OCI-M2 (cell line): ENCODE data around the gene MIDN.

Experiments
- DNase-seq: peaks from one replicate; lab custom pipeline; 2025; ENCODE audit not compliant: unreplicated experiment; lab: John Stamatoyannopoulos, UW

Gene MIDN

DNA sequence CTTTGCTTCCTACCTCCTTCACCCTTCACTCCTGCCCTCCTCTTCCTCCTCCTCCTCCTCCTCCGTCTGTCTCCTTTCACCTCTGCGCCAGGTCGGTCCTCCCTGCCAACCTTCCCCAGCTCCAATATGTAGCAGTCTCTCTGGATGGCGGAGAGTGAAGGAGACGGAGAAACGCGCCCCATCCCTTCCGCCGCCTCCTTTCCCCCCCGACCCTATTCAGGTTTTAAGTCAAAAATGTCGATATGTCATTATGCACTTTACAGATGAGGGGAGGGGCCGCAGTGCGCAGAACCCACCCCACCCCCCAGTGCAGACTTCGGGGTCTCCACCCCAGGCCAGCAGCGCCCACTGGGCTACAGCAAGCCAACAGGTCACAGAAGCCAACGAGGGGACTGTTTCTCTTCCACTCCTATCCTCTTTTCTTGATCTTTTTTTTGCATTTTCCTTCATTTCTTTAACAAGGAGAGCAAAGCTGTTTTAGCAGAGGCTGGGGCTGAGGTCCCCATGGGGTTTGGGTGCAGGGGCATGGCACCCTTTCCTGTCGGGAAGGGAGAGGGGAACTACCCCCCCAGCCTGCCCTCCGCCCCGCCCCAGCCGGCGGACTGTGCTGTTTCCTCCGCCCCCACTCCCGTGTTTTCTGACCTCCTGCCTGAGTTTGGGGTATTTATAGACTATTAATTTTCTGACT is 9.2 kb downstream of the MIDN start:
- DNase-seq: no peak

DNA sequence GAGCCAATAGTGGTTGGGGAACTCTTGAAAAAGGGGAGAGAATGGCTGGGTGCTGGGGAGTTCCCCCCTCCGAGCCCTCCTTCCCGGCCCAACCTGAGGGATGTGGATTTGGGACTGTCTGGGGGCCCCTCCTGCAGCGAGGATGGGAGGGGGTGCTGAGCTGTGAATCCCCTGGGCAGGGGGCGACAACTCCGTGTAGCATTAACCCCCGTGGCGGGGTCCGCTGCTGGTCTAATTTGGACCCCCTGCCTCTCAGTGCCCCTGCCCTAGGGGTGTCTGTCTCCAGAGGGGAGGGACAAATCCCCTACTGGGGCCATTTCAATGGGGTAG is 9.7 kb downstream of the MIDN start:
- no peak for DNase-seq

DNA sequence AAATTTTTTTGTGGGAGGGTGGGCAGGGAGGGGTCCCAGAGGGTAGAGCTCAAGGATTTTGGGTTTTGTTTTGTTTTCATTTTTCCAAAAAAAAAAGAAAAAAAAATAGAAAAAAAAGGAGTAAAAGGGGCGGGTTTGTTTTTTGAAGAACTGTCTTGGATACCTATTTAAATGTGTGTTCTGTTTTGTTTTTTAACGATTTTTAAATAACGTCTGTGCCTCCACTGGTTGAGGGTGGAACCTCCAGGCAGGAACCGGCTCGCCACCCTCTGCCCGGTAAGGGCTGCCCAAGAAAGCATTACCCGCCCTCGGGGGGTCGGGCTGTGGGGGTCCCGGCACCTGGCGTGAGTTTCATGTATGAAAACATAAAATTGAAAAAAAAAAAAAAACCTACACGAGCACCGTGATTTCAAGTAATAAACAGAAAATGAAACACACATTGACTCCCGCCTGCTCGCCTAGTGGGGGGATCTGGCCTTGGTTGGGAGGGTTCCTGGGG is 10.4 kb downstream of the MIDN start:
- DNase-seq: no peak

DNA sequence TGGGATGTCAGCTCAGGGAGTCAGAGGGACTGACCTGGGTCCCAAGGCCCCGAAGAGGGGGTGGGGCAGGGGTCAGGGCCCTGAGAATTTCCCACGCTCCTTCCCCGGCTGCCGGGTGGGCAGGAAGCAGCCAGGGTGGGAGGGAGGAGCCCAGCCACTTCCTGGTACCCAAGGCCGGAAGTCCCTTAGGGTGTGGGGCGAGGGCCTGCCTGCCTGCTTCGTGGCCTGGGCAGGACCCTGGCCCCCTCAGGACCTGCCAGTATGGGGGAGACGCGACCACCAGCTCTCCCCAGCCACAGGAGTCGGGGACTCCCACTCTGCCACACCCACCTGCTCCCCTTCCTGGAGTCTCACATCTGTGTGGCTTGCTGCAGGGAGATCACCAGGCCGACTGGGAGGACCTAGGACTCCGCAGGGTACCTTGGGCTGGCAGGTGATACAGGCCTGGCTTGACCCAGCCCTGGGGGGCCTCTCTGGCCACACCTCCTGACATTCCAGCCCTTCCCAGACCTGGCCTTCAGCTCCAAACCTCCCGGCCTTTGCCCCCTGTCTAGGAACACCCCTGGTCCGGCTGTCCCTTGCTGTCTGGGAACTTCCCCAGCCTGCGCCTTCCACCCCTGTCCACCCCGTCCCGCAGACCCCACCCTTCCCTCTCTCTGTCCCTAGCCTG is 11.0 kb downstream of the MIDN start:
- no peak for DNase-seq

DNA sequence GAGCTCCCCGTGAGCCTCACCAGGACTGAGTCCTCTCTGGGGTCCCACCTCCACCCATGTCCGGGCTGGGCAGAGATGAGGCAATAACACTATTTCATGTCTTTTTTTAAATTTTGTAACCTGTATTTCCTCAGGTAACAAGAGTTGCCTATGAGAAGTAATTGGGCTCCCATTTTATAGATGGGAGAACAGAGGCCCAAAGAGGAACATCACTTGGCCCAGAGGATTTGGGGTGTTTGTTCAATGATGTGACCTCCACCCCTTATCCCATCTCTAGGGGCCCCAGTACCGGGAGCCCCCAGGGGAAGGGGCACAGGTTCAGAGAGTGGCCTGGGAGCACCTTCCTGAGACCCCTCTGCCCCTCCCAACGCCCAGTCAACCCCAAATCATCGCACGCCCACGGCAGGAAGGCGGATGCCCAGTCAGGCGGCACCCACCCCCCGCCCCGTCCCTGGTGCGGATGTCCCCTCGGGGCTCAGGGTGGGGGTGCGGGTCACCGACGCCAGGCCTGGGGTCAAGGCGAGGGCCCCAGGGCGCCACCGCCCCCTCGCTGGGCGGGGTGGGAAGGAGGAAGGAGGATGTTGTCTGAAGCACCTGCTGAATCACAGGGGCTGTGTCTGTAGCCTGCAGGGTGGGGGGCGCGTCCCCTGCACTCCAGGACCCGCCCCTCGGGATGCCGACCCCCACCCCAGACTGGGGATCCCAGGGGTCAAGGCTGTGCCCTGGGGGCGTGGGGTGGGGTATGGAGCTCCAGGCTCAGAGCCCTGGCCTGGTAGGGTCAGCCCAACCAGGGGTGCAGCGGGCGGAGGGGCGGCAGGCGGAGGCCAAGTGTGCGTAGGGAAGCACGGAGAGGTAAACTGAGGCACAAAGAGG is 11.7 kb downstream of the MIDN start:
- DNase-seq: no peak

DNA sequence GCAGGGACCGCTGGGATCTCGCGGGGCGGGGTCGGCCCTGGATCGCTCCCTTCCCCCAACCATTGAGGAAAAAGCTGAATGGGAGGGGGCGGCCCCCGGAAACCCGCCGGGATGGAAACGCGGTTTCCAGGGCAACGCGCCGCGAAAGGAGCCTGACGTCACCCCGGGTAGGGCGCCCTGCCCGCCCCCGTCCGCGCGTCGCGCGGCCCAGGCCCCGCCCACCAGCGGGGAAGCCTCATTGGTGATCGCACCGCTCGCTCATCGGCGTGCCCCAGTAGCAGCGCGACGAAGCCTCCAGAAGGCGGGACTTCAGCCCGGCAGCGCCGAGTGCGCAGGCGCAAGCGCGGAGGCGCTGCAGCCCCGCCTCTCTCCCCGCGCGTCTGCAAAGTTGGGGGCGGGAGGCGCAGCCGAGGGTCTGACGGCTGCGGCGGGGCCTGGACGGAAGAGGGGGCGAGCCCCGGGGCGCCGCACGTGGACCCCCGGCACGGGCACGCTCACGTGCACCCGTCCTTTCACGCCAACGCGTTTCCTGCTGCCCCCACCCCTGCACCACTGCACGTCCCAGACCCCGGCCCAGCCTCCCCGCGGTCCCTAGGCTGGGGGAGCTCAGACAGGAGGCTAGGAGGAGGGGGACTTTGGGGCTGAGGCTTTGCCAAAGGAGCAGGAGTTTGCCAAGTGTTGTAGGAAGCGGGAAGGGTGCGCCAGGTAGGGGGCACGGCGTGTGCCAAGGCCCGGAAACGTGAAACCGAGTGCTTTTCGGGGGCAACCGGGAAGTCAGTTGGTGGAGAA is 12.6 kb downstream of the MIDN start:
- peak; percentile 66 for DNase-seq

DNA sequence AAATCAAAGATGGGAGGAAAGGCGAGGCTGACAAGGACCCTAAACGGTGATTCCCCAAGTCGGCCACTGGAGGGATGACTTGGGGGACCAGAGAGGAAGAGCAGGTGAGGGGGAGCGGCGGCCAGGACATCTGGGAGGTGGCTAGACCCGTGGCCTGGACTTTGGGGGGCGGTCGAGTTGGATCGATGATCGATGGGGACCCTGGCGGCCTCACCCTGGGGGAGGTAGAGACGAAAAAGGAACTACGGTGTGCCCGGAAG is 13.1 kb downstream of the MIDN start:
- DNase-seq: no peak

DNA sequence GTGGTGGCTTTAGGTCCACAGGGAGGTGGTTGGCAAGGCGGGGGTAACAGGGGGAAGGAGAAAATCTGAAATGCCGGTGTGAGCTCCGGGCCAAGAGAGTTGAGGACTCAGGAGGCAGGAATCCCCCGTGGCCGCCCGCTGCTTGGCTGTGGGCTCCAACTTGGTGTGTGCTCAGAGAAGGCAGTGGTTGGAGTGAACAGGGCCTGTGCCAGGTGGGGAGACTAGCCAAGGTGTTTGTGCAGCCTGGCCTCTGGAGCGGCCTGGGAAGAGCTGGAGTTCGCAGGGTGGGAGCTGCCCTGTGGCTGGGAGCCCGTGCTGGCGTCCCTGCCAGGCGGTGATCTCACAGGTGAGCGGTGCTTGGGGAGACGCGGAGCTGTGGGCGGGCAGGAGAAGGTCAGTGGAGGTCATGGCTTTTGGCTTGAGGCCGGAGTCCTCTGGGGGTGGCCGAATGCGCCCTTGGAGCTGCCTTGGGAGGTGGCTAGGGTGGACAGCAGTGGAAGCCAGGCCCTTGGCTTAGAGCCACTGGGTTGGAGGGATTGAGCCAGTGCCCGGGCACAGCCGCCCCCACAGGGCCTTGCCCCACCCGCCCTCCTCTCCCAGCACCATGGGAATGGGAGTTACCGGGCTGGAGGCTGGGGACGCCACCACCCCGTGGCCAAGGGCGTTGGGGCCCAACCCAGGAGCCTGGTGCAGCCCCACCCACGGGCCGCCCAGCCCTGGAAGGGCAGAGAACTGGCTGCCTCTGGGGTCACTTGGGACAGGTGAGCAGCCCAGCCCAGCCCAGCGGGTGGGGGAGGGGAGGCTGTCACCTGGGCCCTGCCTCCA is 13.6 kb downstream of the MIDN start:
- DNase-seq: no peak

DNA sequence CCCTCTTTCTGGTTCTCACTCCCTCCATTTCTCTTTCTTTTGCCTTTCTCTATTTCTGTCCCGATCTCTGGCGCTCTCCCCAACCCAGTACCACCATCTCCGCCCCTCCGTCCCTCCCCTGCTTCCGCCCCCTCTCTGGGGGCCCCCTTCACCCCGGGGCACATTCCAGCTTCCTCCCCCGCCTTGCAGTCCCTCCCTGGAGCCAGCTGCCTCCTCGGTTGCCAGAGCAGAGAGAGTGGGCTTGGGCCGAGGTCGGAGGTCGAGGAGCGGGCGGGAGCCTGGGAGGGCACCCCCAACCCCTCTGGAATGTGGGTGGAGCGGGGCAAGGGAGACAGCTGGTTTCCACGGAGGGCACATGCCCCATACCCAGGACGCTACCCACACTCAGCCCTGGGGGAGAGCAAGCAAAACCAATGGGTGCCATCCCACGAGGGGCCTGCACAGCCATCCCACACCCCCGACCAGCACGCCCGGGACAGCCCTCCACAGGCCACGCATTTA is 14.3 kb downstream of the MIDN start:
- DNase-seq: no peak

DNA sequence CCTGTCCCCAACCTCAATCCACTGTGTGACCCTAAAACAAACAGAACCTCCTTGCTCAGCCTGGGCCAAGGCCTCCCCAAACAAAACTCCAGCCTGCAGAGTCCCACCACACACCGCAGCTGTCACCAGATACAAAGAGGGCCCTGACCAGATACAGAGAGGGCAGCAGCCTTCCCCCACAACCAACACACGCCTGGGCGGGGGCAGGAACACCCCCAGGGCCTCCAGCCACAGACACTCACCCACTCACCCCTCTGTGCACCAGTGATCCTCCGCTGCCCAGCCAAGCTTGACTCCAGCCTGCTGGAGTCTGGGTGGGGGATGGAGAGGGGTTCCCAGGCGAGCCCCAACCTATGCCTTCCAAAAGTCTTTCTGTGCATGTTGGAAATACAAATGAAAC is 14.8 kb downstream of the MIDN start:
- DNase-seq: no peak

DNA sequence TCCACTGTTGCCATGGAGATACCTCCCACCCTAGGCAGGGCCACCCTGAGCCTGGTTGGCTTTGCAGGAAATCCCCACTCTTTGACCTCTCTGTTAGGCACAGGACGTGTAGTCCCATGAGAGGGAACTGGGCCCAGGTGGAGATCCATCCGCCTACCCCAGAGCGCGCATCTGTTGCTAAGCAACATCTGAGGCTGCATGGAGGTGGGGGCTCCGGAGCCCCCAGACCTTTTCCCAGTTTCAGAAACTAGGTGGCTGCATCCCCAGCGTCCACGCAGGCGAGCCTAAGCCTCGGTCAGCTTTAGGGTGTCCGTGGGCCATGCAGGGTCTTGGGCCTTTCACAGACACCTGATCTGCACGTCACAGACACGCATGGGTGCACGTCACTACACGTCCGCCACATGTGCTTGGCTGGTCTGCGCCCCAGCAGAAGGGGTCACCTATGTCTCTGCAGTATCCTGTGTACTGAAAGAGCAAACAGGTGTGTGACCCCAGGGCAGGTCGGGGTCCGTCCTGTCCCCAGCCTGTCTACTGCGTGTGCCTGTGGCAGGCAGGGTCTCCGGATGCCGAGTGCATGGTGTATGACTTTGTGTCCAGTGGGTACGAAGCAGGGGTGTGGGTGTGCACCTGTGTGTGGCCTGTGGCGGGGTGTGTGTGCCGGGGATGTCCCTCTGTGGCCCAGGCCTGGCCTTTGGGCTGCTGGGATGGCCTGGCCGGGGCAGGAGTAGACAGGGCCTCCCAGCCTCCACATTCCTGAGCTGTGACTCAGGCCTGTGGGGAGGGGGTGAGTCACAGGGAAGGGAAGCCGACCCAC is 16.6 kb downstream of the MIDN start:
- DNase-seq: no peak

DNA sequence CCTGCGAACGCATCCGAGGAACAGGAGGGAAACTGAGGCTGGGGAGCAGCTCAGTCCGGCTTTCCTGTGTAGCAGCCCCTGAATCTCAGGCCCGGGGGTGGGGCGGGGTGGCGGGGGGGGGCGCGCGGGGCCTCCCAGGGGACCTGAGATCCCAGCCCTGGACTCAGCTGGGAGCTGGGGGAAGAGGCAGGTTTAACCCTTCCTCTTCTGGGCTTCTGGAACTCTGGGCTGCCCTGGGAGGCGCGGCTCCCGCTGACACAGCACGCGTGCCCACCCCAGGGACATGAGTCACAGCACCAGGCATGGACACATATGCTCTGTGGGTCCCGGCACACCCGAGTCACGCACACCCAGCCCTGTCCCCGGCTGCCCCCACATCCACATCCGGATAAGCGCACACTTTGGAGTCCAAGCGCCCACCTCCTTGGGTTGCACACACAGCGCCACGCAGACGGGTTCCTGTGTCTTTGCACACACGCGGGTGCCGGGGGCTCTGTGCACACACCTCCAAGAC is 17.3 kb downstream of the MIDN start:
- DNase-seq: no peak

DNA sequence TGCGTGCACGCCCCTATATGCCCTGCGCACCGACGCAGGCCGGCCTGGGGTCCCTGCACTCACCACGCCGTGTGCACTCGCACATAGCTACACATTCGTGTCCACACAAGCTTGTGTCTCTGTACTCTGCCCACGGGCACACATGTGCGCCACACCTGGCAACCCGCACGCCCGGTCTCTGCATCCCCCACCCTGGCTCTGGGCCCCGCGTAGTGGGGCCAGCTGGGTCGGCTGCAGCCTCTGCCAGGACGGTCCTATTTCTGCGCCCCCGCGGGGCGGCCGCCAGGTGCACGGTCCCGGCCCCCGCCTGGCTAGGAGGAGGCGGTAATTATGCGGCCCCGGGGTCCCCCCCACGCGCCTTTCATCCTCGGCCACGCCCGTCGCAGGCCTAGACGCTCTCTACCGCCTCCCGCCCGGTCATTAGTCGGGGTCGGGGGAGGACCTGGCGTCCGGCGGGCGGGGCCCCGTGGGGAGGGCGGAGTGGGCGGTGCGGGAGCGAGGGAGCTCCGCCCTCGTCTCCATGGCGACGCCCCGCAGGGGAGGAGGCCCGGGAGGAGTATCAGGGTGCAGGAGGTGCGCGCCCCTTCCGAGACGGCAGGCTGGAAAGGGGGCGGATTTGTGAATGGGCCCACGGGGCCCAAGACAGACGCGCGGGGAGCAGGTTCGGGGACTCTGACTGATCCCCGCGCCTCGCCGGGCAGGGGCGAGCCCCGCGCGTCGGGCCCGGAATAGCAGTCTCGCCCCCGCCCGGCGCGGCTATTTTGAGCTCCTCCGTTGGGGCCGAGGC is 17.9 kb downstream of the MIDN start:
- DNase-seq: no peak

DNA sequence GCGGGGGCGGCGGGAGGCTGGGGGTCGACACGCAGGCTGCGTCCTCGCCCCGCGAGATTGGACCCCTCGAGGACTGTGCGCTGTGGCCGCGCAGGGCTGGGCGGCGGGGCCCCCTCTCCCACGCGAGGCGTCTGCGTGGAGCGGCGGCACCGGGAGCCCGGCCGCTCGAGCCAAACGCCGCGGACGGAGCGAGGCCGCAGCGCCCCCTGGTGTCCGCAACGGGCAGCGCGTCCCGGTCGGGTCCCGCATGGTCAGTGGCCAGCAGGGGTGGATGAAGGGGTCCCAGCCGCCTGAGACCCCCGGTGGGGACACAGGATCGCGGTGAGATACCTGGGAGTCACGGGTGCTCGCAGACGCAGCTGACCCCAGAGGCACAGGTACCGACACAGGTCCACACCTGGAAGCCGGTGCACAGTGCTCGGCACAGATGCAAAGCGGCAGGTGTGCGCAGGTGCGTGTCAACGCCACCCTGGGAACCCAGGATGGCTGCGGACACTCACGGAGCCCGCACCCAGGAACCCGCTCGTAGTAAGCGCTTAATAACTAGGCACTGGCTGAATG is 18.6 kb downstream of the MIDN start:
- no peak for DNase-seq

DNA sequence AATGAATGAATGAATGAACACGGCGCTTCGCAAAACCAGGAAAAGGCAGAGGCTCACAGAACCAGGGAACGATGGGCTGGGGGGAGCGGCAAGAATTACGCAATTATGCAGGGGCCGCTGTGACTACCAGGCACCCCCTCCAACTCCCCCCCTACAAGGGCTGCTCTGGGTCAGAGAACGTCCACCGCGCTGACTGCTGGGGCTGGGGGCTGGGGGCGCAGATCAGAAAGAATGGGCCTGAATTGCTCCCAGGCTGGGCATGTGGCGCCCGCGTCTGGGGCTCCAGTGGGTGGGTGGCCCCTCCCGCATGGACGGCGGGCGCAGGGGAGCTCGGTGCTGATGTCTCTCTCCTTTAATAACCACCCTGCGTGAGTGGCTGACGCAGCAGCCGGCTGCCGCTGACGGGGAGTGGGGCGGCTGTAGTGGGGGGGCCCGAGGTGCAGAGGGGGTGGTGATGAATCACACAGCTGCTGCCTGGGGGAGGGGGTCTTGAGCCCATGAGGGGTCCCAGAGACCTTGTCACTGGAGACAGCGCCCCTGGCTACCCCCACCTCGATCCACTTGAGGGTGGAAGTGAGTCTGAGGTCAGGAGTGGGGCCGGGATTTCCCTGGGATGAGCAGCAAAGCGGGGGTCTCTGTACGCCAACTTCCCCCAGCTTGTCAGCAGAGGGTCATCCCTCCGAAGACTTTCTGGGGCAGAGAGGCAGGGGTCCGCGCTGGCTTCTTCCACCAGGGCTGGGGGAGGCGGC is 19.3 kb downstream of the MIDN start:
- no peak for DNase-seq

DNA sequence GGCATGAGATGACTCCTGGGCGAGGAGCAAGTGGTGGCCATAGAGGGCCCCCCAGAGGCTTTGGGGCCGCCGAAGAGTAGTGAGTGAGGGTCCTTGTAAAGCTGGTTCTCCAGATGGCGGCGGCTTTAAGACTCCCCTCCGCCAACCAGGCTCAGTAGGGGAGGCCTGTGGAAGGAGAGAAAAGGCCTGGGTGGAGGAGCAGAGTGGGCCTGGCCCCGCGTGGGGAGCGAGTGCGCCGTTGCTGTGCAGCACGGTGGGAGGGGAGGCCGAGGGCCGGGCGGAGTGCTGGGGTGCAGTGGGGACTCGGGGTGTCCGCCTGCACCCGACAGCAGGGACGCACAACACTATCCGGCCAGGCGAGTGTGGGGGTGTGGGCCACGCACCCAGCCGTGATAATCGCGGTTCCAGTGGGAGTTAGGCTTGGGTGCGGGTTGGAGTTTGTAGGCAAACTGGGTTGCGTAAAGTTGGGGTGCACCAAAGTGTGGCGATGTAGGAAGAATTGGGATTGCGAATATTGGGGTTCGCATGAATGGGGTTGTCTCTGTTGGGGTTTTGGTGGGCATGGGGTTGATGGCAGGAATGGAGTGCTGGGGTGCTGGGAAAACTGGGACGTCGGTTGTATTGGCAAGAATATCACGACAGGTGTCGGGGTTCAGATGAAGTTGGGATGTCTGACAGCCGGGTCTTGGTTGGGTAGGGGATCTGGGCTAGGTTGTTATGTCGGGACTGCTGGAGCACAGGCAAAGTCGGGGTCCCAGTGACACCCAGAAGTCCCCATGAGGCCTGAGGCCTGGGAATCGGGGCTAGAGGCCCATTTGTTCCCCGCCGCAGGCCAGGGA is 20.1 kb downstream of the MIDN start:
- no peak for DNase-seq

DNA sequence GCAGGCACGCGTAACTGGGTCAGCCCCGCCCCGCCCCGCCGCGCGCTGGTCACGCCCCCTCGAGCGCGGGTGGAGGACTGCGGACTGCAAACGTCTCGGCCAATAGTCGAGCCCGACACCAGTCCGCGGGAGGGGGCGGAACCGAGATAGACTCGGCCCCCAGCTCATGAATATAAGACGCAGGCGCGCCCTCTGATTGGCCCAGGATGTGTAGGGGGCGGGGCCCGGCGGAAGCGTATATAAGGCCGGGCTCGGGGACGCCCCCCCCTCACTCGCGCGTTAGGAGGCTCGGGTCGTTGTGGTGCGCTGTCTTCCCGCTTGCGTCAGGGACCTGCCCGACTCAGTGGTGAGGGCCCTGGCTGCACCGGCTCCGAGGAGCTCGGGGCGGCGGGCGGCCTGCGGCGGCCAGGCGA is 20.7 kb downstream of the MIDN start, which contains the start of gene CIRBP:
Gene CIRBP (plus strand): TSS at position 268 of the 413 bp plus-strand sequence. CDS start 1,602 bp downstream, outside the sequence.
- DNase-seq: peak; percentile 70
